Activated T-helper 1 cell treated with Interleukin-2 at 50 U/mL for 16 hours (primary cell): ENCODE measurements around the gene ATP9A.
"Not testable (repeated sequence)": the region's sequence is repeated elsewhere in the genome, so short reads cannot be mapped to it uniquely, and the experiment has no call there.

Source experiments
- DNase-seq: peaks from one replicate; pipeline ENCODE4 v3.0.0-alpha.2; 2020; ENCODE audit warnings: low read depth

Gene ATP9A

DNA sequence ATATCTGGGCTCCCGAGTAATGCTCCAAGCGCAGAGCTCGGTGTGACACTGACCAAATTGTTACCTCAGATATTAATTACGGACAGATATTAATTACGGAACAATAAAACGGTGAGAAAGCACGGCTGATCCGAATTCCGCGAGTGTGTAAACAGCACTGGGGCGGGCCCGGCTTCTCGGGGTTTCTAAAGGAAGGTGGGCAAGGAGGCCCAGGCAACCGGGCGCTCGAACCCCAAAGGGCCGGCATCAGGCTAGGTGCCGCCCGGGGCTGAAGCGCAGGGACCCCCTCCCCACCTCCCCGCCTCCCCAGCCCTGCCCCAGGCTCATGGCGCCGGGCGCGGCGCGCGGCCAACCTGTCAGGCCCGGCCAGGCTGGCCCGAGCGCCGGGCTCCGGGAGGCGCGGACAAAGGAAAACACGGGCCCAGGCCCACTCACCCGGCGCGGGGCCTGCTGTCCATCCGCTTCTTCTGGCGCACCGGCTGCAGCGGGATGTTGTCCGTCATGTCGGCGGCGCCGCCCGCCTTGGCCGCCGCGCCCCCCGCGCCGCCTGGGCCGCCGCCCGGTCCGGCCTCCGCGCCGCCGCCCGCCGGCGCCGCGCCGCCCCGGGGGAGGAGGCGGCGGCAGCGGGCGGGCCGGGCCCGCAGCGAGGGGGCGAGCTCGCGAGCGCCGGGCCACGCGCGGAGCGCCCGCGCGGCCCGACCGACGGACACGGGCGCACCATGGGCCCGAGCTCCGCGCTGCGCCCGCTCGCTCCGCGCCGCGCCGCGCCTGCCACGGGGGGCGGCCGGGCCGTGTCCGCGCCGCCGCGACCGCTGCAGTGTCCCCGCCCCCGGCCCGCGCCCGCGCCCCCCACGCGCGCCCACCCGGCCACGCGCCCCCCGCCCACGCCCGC, at the start of gene ATP9A:
TSS of gene ATP9A (minus strand) at position 524 of the 892 bp plus-strand sequence. CDS start at position 503, 21 bp downstream.
- DNase-seq = no peak

DNA sequence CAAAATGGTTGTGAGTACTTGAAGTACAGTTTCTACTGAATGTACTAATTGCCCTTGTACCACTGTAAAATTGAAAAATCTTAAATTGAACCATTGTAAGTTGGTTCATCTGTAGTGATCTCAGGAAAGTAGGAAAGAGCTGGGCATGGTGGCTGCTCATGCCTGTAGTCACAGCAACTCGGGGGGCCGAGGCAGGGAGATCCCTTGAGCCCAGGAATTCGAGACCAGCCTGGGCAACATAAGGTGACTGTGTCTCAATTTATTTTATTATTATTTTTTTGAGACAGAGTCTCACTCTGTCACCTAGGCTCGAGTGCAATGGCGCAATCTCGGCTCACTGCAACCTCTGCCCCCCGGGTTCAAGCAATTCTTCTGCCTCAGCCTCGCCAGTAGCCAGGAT, 48.7 kb upstream of the ATP9A start:
- not testable (repeated sequence) for DNase-seq

- no peak for DNase-seq
These were observed 47.3 kb upstream of the ATP9A start for GRCh38 chr20:51815383-51816076.

DNA sequence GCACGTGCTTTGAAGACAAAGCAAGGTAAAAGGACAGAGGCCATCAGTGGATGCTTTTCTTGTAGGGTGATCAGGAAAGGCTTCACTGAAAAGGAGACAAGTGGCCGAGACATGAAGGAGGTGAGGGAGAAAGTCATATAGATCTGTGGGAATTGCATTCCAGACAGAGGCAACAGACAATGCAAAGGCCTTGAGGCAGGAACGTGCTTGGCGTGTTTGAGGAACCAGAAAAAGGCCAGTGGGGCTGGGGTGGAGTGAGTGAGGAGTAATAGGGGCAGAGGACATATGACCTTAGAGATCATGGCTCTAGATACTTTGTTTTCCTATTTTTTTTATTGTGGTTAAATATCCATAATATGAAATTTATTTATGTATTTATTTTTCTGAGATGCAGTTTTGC, 44.7 kb upstream of the ATP9A start:
- no peak for DNase-seq

DNA sequence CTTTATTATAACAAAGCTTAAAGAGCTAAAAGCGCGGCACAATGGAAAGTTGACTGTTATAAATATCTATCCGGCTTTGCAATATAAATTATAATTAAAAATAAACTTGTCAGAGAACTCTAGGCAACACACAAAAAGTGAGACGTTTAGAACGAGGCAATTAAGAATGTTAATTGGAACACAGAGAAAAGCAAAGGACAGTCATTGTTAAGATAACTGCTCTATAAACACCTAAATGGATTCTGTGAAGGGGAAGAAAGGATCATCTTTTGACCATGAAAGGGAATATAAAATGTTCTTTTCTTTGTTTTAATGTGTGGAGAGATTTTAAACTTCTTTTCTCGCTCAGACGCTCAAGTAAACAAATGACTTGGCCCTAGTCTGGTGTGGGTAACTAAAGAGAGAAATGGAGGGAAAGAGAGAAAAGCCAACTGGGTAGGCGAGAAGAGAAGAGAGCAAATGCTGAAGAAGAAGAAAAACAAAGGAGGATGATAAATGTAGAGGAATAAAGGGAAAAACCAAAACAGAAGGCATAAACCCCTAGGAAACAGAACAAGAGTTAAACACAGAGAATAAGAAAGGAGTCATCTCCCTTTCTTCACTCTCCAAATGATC, 43.4 kb upstream of the ATP9A start:
- DNase-seq = no peak

DNA sequence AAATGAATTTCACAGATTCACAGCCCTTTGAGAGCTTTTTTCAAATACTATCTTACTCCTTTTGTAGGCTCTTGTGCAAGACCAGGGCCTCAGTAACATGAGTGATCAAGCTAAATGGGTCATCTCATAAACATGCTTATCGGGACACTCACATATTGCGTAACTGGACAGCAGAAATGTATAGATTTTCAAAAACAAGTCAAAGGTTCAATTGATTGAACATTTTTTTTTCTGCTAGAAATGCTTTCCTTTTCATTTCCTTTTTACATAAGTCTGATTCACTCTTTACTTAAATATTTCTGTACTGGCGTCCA, 42.8 kb upstream of the ATP9A start:
- no peak for DNase-seq

- DNase-seq = no peak
These were observed 42.2 kb upstream of the ATP9A start for GRCh38 chr20:51810155-51811041.

DNA sequence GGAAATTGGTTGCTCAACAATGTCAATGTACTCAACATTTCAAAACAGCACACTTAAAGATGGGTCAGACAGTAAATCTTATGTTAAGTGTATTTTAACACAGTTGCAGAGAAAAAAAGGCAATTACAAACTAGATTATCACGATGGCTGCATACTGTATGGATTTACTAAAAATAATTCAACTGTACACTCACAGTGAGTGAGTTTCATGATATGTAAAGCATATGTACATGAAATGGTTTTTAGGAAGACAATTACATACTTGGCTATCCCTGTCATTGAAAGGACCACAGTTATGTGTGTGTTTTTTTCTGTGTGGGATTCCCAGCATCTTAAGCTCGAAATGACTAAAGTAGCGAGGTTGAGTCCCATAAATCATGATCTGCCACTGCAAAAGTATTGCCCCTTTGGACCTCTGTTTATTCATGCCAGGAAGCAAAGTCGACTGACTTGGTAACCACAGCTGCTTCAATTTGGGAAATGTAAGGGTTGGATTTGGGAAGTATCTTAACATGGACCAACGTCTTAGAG, 39.6 kb upstream of the ATP9A start:
- DNase-seq = no peak

- no peak for DNase-seq
These were observed 36.6 kb upstream of the ATP9A start for GRCh38 chr20:51804754-51805153.

DNA sequence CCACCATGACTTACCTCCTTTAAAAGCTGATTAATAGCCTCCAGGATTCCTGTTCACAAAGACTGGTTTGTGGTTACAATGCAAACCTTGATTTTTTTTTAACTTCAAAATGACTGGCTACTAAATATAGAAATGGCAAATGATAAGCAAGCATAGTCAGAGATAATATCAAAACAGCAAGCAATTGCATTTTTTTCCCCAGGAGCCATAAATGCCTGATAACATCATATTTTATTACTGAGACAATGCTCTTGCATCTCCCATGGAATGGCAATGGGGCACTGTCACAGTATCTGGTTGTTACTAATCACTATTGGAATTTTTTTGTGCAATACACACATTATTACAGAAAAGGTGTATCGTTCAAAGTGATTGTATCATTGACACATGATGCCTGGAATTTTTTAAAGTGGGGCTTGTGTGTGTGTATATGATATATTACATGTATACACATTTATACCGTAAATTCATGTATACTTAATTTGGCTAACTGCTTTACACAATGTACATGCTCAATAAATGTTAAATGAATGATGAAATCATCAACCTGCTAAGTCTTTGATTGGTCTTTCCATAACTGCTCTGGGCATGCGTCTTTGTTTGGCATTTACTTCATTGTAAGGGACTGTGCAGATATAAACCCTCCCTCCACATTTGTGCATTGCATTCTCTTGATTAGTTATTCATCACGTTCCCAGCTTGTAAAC, 35.1 kb upstream of the ATP9A start:
- no peak for DNase-seq

DNA sequence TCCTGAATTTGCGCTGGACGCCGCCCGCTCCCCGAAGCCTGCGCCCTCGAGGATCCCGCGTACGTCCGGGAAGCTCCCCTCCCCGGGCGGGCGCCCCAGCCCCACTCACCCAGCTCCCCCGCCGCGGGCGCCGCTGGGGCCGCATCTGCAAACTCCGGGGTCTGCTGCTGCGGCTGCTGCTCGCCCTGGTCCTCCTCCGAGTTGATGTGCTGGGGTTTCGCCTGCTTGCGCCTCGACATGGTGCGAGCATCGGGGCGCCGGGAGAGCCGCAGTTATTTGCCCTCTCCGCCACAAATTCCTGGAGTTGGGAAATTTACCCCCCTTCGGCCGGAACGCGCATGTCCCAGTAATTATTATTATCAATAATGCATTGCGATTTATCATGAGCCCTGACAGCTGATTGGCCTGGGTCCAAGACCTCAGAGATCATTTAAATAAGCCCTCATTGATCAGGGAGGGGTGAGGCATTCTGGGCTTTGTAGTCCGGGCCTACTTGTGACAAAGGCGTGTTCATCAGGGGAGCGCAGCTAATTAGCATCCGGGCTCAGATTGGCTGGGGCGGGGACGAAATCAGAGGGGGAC, 34.1 kb upstream of the ATP9A start, which contains the start of gene SALL4:
TSS of gene SALL4 (minus strand) at position 352 of the 582 bp plus-strand sequence. CDS start at position 239, 113 bp downstream.
- DNase-seq = no peak

DNA sequence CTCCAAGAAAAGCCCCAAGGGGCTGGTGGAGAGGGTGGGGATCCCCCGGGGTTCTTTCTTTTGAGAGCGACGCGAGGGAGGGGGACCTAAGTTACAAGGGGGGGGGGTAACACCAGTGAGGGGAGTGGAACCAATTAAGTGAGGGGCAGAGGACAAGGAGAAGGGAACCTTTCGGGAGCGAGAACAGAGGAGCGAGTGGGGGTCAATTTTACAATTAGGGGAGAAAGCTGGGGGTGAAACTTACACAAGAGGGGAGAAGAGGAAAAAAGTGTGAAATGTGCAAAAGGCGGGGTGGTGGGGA, 33.6 kb upstream of the ATP9A start:
- no peak for DNase-seq

GRCh38 chr20:51801122-51801822, 33.1 kb upstream of the ATP9A start:
- no peak for DNase-seq

DNA sequence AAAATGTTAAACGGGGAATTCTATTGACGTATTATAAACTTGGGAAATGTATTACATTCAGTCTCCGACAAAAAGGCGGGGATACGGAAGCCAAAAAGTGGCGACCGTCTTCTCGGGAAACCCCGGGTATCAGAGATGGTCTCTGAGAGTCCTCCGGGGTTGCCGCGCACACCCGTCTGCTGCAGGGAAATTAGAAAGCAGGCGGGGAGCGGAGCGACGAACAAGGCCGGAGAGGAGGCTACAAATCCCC, 32.6 kb upstream of the ATP9A start:
- no peak for DNase-seq

DNA sequence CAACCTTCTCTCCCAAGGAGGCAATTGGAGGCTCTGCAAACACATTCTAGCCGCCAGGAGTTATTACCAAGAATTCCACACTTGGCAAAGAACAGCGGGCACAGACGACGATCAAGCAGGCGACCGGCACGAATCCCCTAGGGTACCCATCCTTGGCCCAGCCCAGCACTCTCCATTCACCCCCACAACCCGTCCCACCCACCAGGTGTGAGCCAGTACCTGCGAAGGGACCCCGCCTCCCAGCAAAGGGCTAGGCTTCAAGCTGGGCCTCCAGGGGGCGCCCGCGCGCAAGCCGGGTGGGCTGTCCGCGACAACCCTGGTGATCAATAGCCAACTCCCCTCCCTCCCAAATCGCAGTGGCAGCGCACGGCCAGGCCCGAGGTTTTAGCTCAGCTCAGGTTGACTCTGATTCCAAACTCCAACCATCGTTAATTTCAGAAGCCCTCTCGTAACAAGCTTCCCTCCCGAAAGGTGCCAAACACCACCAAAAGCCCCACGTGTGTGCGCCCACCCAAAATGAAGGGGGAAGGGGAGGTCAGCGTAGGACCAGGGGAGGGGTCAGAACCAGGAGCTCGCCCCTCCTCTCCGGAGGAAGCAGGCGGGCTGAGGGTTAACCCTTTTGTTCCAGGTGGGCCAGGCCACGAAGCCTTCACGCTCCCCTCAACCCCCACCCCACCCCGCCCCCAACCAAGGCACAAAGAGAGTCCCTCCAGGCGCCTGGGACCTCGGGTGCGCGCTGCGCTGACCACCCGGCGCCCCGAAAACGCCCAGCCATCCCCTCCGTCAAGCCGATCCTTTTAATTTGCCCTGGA, 32.1 kb upstream of the ATP9A start:
- DNase-seq = peak; percentile 24

GRCh38 chr20:51799401-51799860, 31.2 kb upstream of the ATP9A start:
- no peak for DNase-seq

DNA sequence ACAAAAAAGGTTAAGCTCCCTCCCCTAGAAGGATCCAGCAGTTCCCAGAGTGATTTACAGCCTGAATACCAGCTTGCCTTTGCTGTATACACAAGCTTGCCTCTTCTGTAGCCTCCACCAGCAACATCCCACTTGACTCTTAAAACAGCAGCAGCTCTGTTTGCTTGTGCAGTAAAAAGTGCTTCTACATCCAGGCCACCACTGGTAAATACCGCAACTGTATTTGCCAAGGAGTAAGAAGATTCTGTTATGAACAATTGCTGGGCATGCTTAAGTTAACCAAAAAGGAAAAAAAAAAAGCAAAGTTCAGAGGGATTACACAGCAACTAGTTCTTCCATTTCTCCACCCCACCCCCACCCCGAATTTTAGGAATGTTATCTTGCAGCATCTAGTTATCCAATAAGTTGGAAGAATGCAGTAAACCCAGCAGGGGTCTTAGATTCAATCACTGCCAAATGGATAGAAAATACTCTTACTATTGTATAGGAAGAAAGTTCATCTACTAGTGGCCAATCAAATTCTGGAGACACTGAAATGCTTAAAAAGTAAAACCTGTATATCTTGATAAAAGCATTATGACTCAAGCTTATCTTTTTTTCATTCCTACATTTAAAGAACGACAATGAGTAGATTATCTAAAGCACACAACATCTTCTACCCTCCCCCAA, 29.3 kb upstream of the ATP9A start:
- DNase-seq = no peak

GRCh38 chr20:51796340-51796739, 28.1 kb upstream of the ATP9A start:
- no peak for DNase-seq

DNA sequence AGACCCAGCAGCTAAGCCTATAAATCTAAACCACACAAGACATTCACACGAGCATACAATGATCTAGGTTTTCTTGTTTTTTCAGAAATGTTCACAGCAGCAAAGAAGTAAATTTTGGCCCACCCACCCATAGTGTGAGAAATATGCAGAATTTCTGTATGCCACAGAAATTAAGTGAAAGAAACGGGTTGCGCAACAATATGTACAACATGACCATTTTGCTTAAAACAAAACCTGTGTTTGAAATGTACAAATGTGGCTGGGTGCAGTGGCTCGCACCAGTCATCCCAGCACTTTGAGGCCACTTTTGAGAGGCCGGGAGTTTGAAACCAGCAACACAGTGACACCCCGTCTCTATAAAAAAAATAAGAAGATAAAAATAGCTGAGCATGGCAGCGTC, 24.8 kb upstream of the ATP9A start:
- no peak for DNase-seq
